G401.6 (cell line): ENCODE results near the gene CRTC2.
A peak's percentile ranks its signal among the peaks of the same experiment; 100 is the strongest.
"Not testable (repeated sequence)": the region's sequence is repeated elsewhere in the genome, so short reads cannot be mapped to it uniquely, and the experiment has no call there.

Experiments used
- FAIRE-seq: peaks from 2 replicates; lab custom pipeline; 2012; peaks lifted over from hg19 to GRCh38; lab: Jason Lieb, UNC

CRTC2 gene

DNA sequence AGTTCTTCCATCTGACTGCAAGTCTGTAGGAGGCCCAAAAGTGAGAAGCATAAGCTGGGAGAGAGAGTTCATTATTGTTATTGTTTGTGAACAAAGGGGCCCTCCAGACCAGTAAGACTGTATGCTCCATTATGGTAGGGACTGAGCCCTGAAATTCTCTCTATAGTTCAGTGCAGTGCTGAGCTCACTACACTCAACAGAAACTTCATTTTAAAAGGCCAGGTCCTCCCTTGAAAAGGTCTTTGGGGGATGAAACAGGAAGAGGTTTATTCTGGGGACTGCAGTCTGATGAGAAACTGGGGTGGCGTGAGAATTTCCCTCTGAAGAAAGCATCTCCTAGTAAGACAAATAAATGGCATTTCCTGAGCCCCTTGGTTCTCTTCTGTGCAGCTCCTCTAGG is 30.2 kb downstream of the CRTC2 start:
- no peak for FAIRE-seq

DNA sequence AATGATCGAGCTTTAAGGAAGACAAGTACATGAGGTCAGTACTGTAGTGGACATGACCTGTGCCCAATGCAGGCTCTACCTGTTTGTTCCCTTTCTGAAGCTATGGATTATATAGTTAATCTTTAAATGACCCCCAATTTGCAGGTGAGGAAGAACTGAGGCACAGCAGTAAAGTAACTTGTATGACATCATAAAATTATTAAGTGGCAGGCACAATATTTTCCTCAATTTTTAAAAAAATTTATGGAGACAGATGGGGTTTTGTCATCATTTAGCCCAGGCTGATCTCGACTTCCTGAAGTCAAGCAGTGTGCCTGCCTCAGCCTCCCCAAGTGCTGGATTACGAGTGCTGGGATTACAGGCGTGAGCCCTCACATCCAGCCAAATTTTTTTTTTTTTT is 32.0 kb downstream of the CRTC2 start:
- FAIRE-seq, result no peak

DNA sequence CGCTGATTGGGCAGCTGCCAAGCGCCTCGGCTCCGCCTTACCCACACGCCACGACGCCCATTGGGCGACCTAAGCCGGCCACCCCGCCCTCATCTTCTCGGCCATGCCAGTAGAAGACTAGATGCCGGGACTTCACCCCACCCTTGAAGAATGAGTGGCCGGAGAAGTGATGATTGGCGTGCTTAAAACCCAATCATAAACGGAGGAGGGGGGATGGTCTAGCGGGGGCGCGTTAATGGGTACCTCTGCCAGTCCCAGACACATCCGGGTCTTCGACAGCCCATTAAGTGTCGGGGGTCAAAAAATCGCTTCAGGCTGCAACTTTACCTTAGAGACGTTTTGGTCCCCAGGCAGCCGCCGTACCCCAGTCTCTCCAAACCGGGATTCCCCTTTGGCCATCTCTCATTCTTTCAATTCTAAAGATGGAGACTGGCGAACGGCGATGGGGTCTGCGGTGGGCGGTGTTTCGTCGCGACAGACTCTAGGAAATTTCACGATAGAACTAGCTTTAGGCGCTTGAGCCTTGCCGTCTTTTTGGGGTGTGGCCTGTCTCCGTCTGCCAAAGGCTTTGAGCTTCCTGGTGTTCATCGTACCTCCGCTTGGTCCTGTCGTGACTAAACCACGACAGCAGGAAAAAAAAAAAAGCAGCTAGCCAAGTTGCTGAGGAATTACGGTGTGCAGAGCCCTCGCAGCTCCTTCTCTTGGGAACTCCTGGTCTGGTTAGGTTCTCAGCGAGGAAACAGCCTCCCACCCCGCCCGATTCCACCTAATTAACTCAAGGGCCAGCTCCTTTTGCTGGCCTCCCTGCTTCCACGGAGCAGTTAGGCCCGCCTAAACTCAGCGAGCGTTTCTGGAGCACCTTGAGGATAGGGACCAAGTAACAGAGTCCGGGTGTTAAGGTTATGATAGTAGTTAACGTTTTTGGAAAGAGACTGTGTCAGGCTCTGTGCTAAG is 35.2 kb downstream of the CRTC2 start, which contains the start of gene GATAD2B:
GATAD2B (minus strand) TSS at position 1 of the 954 bp plus-strand sequence. CDS start 94,625 bp downstream, outside the sequence.
- FAIRE-seq, result peak; percentile 95

DNA sequence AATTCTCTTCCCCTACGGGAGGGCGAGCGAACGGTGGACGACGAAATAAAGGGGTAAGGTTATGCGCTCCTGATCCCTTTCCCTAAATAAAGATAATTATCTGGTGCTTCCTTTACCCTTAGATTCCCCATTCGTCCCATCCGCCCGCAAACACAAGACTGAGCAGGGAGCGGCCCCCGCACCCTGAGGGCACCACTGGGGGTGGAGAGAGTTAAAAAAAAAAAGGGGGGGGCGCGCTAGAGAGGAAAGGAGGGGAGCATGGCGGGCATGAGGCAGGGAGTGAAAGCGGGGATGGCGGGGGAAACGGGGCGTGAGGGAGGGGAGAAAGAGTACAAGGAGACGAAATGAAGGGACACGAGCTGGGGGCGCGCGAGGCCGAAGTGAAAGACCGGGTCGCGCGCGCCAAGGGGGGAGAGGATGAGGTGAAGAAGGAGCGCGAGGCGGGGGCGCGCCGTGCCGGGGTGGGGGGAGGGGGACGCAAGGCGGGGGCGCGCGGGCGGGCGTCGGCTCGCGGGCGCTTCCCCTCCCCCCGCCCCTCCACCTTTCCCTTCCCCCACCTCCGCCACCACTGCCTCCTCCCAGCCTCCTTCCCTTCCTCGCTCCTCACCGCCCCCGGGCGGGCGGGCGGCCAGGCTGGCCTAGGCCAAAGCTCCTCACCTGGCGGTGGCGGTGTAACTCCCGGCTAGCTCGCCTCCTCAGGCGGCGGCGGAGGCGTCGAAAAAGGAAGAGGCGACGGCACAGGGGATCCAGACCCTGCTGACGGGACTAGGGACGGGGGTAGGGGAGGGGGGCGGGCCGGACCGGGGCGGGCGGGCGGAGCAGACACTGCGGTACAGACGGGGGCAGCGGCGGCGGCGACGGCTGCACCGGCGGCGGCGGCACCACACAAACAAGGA is 36.1 kb downstream of the CRTC2 start:
- FAIRE-seq, result no peak

DNA sequence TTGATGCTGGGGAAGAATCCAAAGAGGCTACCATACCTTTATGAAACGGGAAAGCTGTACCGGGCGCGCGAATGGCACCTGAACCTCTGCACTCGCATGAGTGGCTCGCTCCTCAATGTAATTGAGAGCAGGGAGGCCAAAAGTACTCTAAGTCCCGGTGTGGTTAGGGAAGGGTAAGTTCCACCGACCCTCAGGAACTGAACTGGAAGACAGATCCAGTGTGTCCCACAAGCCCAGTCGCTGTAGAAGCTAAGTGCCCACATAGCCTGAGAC is 36.7 kb downstream of the CRTC2 start:
- FAIRE-seq, result no peak

DNA sequence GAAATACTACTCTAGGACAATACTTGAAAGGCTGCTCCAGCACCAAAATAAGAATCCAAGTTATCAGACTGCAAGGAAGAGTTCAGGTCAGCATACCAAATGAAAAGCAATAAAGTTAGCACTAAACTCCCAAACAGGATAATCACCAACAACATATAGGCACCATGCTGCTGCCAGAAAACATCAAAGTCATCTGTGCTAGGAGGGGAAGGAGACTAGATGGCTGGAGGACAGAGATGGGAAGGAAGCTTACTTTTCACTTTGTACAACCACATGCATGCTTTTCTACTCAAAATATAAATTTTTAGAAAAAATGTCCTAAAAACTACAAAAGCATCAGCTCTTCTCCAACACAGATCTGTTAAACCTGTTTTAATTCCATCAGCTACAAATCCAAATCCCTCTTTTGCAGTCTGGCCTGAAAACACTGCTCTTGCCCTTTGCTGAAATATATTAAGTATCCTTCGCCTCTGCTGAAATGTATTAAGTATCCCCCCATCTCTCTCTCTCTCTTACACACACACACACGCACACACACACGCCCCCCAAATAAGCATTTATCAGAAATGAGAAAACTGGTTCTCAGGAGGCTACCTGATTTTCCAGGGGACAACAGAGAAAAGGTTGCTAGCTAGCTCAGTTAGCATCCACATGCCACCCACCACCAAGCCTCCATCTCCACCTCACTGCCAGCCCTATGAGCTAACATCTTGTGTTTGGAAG is 37.2 kb downstream of the CRTC2 start:
- no peak for FAIRE-seq

DNA sequence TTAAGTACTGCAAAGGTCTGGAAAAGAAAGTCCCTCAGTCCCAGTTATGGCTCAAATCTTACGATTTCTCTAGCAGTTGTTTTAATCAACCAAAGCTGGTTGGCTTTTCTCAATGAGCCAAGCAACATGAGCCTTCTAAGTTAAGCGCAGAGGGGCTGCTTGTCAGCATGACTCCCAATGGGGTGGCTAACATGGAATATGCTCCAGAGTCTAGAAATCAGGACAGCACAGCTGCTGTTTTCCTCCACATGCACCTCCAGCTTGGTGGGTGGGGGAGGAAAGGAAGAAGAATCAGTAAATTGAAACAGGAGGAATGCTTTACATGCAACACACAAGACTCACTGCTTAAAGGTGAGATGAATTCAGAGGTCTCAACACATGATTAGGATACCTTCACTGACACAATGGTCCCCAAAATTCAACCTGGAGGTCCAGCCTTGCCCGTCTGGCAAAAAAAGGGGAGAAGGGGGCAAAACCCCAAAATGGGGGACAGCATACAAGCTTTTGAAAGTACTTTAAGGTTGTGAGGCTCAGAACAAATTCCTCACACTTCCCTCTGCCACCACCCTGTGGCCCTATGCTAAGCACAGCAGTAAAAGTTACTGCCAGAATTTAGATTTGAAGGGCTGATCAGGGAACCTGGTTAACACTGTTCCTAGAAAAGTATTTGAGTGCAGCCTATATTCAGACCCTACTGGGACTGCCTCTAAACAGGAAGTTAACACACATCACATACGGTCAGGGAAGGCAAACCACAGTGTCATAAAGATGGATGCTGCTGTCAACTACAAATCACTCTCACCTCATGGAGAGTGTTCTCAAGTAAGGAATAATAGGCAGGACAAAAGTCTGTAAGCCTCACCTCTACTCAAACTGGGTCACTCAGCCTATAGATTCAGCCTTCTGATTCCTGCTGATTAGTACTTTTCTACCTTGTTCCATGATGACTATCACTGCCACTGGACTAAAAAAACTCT is 38.2 kb downstream of the CRTC2 start:
- FAIRE-seq, result no peak

DNA sequence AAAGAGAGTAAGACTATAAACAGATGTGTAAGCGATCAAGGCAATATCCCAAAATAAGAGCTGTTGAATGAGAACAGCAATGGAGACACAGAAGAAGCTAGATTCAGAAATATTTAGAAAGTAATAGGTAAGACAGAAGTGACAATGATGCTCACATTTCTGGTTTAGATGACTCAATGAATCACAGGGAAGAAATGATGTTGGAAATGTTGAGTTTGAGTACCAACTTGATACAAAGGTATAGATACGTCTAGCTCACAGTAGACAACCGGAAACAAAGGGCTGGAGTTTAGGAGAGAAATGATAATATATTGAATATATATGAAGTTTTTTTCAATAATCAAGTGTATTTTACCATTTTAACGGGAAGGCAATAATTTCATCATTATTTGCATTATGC is 42.1 kb downstream of the CRTC2 start:
- no peak for FAIRE-seq

DNA sequence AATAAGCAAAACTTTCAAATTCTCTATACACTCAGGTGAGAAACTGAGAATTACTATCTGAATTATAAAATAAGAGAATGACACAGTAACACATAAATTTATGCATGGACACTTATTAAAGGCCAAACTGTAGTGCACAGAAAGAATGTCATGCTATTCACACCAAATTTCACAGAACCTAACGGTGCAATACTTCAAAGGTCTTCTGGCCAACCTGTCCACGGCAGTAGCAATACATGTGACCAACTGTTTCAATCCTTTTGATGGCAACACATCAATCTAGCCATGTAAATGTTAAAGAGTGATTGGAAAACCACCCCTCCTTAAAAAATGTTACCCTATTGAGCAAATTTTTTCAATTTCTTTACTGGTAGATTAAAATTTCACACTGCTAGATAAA is 46.1 kb downstream of the CRTC2 start:
- FAIRE-seq, result no peak

DNA sequence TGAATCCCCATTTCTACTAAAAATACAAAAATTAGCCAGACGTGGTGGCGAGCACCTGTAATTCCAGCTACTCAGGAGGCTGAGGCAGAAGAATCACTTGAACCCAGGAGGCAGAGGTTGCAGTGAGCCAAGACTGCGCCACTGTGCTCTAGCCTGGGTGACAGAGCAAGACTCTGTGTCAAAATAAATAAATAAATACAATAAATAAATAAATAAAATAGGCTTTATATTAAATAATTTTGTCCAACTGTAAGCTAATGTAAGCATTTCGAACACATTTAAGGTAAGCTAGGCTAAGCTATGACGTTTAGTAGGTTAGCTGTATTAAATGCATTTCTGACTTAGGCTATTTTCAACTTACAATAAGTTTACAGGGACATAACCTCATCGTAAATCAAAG is 47.9 kb downstream of the CRTC2 start:
- FAIRE-seq, result not testable (repeated sequence)

DNA sequence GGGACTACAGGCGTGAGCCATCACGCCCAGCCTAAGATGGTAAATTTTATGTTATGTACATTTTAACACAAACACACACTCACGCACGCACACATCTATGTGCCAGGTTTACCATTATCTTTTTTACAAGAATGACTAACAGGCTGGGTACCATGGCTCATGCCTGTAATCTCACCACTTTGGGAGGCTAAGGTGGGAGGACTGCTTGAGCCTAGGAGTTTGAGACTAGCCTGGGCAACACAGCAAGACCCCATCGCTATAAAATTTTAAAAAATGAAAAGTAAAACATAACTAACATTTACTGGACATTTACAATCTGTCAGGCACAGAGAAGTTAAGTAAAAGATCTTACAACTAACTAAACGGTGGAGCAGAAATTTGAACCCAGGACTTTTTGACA is 50.3 kb downstream of the CRTC2 start:
- no peak for FAIRE-seq

DNA sequence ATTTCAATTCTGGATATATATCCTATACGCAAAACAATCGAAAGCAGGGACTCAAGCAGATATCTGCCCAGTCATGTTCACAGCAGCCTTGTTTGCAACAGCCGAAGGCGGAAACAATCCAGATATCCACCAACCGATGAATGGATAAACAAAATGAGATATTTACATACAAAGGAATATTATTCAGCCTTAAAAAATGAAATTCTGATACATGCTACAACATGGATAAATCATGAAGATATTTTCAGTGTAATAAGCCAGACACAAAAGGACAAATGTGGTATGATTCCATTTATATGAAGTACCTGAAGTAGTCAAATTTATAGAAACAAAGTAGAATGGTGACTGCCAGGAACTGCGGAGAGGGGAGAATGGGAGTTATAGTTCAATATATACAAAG is 51.3 kb downstream of the CRTC2 start:
- no peak for FAIRE-seq

DNA sequence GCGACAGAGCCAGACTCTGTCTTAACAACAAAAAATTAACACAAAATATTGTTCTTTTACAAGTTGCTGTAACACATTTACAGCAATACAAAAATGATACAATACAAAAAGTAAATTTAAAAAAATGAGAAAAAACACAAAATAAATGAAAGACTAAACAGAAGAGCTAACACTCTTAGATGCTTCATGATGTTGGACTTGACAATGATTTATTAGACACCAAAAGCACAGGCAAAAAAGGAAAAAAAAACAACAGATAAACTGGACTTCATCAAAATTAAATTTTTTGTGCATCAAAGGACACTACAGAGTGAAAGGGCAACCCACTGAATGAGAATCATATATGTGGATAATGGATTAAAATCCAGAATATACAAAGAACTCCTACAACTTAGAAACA is 52.0 kb downstream of the CRTC2 start:
- FAIRE-seq, result no peak

DNA sequence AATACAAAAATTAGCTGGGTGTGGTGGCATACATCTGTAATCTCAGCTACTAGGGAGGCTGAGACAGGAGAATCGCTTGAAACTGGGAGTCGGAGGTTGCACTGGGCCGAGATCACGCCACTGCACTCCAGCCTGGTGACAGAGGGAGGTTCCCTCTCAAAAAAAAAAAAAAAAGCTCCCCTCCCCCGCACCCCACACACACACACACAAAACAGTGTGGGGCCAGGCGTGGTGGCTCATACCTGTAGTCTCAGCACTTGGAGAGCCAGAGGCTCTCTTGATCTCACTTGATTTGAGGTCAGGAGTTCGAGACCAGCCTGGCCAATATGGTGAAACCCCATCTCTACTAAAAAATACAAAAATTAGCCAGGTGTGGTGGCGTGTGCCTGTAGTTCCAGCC is 52.5 kb downstream of the CRTC2 start:
- FAIRE-seq, result not testable (repeated sequence)

DNA sequence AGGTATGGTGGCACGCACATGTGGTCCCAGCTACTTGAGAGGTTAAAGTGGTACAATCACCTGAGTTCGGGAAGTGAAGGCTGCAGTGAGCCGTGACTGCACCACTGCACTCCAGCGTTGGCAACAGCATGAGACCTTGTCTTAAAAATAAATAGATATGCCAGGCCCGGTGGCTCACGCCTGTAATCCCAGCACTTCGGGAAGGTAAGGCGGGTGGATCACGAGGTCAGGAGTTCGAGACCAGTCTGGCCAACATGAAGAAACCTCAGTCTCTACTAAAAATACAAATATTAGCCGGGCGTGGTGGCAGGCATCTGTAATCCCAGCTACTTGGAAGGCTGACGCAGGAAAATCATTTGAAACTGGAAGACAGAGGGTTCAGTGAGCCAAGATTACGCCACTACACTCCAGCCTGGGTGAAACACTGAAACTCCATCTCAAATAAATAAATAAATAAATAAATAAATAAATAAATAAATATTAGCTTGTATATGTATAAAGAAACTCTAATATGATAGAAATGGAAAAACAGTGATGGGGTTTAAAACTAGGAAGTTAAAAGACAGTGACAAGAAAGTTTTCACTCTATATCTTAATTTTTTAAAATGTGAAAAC is 54.5 kb downstream of the CRTC2 start:
- FAIRE-seq, result no peak

DNA sequence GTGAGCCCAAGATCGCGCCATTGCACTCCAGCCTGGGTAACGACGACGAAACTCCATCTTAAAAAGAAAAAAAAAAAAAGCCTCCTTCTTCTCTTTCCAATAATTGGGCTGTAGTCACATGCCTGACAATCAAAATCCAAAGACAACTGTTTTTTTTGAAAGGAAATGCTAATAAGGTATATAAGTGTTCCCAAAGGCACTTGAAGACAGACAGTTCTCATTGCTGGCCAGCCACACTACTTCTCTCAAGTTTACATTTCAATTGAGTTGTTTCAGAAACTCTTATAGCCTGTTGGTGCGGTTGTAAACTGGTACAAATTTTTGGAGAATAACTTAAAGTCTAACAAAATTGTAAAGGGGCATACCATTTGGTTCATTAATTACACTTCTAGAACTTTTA is 58.9 kb downstream of the CRTC2 start:
- no peak for FAIRE-seq
